OCI-LY1 (cell line): ENCODE measurements around the gene PHYHIPL.

Experiments used
- EZH2 ChIP-seq: fragments of 200-600 bp; sonication (generic), shearing (Covaris generic); IDR thresholded peaks from 2 replicates; pipeline ENCODE4 v1.8.0; 2017; ENCODE audit warnings: borderline replicate concordance, mixed run types, mild to moderate bottlenecking, antibody characterized with exemption, low read length, moderate library complexity, mixed read lengths
- TF ChIP-seq, protein P1 (sequence below): fragments of 200-600 bp; sonication (generic), shearing (Covaris generic); IDR thresholded peaks from 2 replicates; pipeline ENCODE4 v1.5.1; 2017; ENCODE audit warnings: mild to moderate bottlenecking, antibody characterized with exemption, low read length, moderate library complexity, mixed read lengths

DNA sequence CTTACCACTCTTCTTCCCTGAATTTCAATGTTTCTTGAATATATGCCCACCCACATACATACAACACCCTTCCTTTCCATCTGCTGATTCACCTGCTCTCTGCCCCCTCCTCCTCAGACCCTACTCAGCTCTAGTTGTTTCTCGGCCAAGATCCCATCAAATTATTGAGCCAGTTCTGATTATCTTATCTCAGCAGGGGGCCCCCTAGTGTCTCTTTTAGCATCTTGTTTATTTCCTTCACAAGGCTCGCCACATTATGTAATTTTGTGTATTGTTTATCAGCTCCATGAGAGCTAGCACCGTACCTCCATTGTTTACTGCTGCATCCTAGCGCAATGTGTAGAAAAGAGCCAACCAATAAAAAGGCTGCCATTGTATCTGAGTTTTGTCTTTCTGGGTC lies 114.0 kb downstream of the PHYHIPL start:
- TF ChIP-seq, protein P1, sequence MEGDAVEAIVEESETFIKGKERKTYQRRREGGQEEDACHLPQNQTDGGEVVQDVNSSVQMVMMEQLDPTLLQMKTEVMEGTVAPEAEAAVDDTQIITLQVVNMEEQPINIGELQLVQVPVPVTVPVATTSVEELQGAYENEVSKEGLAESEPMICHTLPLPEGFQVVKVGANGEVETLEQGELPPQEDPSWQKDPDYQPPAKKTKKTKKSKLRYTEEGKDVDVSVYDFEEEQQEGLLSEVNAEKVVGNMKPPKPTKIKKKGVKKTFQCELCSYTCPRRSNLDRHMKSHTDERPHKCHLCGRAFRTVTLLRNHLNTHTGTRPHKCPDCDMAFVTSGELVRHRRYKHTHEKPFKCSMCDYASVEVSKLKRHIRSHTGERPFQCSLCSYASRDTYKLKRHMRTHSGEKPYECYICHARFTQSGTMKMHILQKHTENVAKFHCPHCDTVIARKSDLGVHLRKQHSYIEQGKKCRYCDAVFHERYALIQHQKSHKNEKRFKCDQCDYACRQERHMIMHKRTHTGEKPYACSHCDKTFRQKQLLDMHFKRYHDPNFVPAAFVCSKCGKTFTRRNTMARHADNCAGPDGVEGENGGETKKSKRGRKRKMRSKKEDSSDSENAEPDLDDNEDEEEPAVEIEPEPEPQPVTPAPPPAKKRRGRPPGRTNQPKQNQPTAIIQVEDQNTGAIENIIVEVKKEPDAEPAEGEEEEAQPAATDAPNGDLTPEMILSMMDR = peak; percentile 43
- TF ChIP-seq EZH2 = no peak
